Hematopoietic multipotent progenitor cell treated with erythropoietin and hydrocortisone succinate and interleukin-3 and kit ligand, for 4 days (in vitro differentiated cells): ENCODE data around the gene LHFPL6.

Experiments
- DNase-seq: peaks from one replicate; pipeline ENCODE4 v3.0.0-alpha.2; 2015

The LHFPL6 gene

GRCh38 chr13:39590466-39591036 lies 12.4 kb downstream of the LHFPL6 start:
- DNase-seq: no peak

- no peak for DNase-seq
Measured at GRCh38 chr13:39588384-39588783, 14.6 kb downstream of the LHFPL6 start.

- no peak for DNase-seq
Measured at GRCh38 chr13:39587939-39588338, 15.1 kb downstream of the LHFPL6 start.

GRCh38 chr13:39586958-39587605 lies 15.9 kb downstream of the LHFPL6 start:
- no peak for DNase-seq

GRCh38 chr13:39586151-39586550 lies 16.8 kb downstream of the LHFPL6 start:
- no peak for DNase-seq

- no peak for DNase-seq
Measured at GRCh38 chr13:39585219-39585618, 17.8 kb downstream of the LHFPL6 start.

GRCh38 chr13:39580881-39581575 lies 22.0 kb downstream of the LHFPL6 start:
- peak; percentile 12 for DNase-seq

GRCh38 chr13:39578821-39579291 lies 24.1 kb downstream of the LHFPL6 start:
- no peak for DNase-seq

- DNase-seq: peak; percentile 39
Measured at GRCh38 chr13:39577838-39578491, 25.0 kb downstream of the LHFPL6 start.

GRCh38 chr13:39577203-39577602 lies 25.8 kb downstream of the LHFPL6 start:
- DNase-seq: no peak

- peak; percentile 28 for DNase-seq
Measured at GRCh38 chr13:39575641-39576238, 27.3 kb downstream of the LHFPL6 start.

GRCh38 chr13:39571502-39572092 lies 31.4 kb downstream of the LHFPL6 start:
- no peak for DNase-seq

- no peak for DNase-seq
Measured at GRCh38 chr13:39567569-39567968, 35.4 kb downstream of the LHFPL6 start.

- DNase-seq: no peak
Measured at GRCh38 chr13:39566216-39566869, 36.6 kb downstream of the LHFPL6 start.

GRCh38 chr13:39565036-39565949 lies 37.7 kb downstream of the LHFPL6 start:
- DNase-seq: no peak

- no peak for DNase-seq
Measured at GRCh38 chr13:39563470-39563735, 39.6 kb downstream of the LHFPL6 start.

GRCh38 chr13:39561971-39562370 lies 41.0 kb downstream of the LHFPL6 start:
- no peak for DNase-seq

GRCh38 chr13:39559847-39560246 lies 43.1 kb downstream of the LHFPL6 start:
- DNase-seq: no peak

- no peak for DNase-seq
Measured at GRCh38 chr13:39557285-39557955, 45.6 kb downstream of the LHFPL6 start.

- DNase-seq: no peak
Measured at GRCh38 chr13:39556866-39557265, 46.1 kb downstream of the LHFPL6 start.

GRCh38 chr13:39554371-39554770 lies 48.6 kb downstream of the LHFPL6 start:
- no peak for DNase-seq
